Left lung (tissue), 10 donors: Measurements from ENCODE around the gene ARHGEF12. TPM values are rescaled to one million over a fixed set of nuclear protein-coding genes. Genes with fewer than 3 reads are reported as not detected.

ENCODE experiments used
- ATAC-seq: fragments of 200-7000 bp; cut with Tn5 transposase; one replicate; pipeline ENCODE4 v1.9.1; 2020; ENCODE audit warnings: moderate library complexity
- DNase-seq, 4 donors: peaks; one replicate each; pipeline ENCODE4 v3.0.0-alpha.2; 2013 to 2020
- H3K27ac ChIP-seq, 2 donors: fragments of 200-600 bp; sonication (generic) in 1 of 2; one replicate each; pipeline versions ENCODE4 v1.5.0 to v1.8.0; 2020 to 2021
- H3K27me3 ChIP-seq, 2 donors: fragments of 200-600 bp; sonication (generic) in 1 of 2; one replicate each; pipeline versions ENCODE4 v1.5.0 to v1.8.0; 2020 to 2021
- H3K36me3 ChIP-seq, 2 donors: fragments of 200-600 bp; sonication (generic) in 1 of 2; one replicate each; pipeline versions ENCODE4 v1.5.0 to v1.8.0; 2020 to 2021
- H3K4me1 ChIP-seq, 2 donors: fragments of 200-600 bp; one replicate each; pipeline ENCODE4 v1.8.0; 2021
- H3K4me3 ChIP-seq, 2 donors: fragments of 200-600 bp; sonication (generic) in 1 of 2; one replicate each; pipeline versions ENCODE4 v1.5.0 to v1.8.0; 2020 to 2021; ENCODE audit warnings: mild to moderate bottlenecking in 1 of 2
- H3K9me3 ChIP-seq, 2 donors: fragments of 200-600 bp; sonication (generic) in 1 of 2; one replicate each; pipeline versions ENCODE4 v1.5.0 to v1.8.0; 2020 to 2021
- intact Hi-C, 2 donors: fragments of 100-400 bp; cut with DNase I; formaldehyde crosslinking; loops; one replicate each; pipeline versions ENCODE4 v1.11.2 to v1.14.2; 2022
- polyA plus RNA-seq, 6 donors: library from polyadenylated mRNA; unstranded; fragments of 120-200 nt; gene quantifications; one replicate each; pipeline ENCODE4 v1.2.1, GENCODE V29; 2013; ENCODE audit not compliant: insufficient read length in 6 of 6
- total RNA-seq, 2 donors: library from RNA; stranded (reverse); fragmentation: NEBNext Ultra II Directional; extraction: Animal tissue kit (Norgen Biotek cat#: 25700); gene quantifications; one replicate each; pipeline ENCODE4 v1.2.1, GENCODE V29; 2021
- TF ChIP-seq, protein P1 (sequence below), 2 donors: fragments of 200-600 bp; sonication (generic) in 1 of 2; IDR thresholded peaks; one replicate each; pipeline versions ENCODE4 v1.5.0 to v1.8.0; 2021; ENCODE audit warnings: antibody characterized with exemption in 2 of 2
- donor health status: DM: no; HTN: yes; CAD: no.
- donor health status: DM: no; HTN: no; CAD: no.

Gene ARHGEF12
- total and polyA plus RNA-seq, 8 donors, result 91.4 to 109 (median 99.6) TPM

DNA sequence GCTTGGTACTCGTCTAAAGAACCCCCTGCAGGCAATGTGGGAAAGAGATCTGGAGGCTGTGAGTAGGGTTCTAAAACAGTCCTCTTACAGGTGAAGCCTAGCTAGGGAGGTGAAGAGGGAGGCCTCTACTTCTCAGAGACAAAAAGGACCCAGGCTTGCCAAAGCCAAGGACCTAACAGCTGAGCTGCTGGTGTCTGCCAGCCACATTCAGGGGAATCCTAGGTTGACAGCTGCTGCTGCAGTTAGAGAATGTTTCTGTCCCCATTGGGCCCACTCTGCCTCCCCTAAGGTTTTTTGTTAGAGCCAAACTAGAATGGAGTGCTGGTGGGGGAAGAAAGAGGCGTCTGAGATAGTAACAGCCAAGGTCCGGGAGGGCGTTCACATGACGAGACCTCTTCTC lies 37.8 kb upstream of the ARHGEF12 start:
- Histone ChIP-seq H3K4me1 (peaks cover 3 to 5% of the 10 kb centered on the region in 2 donors), H3K27ac (no peak overlapping the region), H3K9me3 (no peaks in the 10 kb centered on the region), H3K27me3 (peaks cover 0 to 41% of the 10 kb centered on the region in 2 donors), H3K4me3 (no peak overlapping the region), H3K36me3 (no peaks in the 10 kb centered on the region)
- intact Hi-C loops, result loop anchor here in 1 of 2 donors (5.0 kb wide), 1 partner anchor 126 kb away; no protein-coding TSS in a partner anchor
- ATAC-seq (no peak), DNase-seq (no peak)
- TF ChIP-seq, protein P1, sequence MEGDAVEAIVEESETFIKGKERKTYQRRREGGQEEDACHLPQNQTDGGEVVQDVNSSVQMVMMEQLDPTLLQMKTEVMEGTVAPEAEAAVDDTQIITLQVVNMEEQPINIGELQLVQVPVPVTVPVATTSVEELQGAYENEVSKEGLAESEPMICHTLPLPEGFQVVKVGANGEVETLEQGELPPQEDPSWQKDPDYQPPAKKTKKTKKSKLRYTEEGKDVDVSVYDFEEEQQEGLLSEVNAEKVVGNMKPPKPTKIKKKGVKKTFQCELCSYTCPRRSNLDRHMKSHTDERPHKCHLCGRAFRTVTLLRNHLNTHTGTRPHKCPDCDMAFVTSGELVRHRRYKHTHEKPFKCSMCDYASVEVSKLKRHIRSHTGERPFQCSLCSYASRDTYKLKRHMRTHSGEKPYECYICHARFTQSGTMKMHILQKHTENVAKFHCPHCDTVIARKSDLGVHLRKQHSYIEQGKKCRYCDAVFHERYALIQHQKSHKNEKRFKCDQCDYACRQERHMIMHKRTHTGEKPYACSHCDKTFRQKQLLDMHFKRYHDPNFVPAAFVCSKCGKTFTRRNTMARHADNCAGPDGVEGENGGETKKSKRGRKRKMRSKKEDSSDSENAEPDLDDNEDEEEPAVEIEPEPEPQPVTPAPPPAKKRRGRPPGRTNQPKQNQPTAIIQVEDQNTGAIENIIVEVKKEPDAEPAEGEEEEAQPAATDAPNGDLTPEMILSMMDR (IDR thresholded peaks at IDR 0.05), result no peak

DNA sequence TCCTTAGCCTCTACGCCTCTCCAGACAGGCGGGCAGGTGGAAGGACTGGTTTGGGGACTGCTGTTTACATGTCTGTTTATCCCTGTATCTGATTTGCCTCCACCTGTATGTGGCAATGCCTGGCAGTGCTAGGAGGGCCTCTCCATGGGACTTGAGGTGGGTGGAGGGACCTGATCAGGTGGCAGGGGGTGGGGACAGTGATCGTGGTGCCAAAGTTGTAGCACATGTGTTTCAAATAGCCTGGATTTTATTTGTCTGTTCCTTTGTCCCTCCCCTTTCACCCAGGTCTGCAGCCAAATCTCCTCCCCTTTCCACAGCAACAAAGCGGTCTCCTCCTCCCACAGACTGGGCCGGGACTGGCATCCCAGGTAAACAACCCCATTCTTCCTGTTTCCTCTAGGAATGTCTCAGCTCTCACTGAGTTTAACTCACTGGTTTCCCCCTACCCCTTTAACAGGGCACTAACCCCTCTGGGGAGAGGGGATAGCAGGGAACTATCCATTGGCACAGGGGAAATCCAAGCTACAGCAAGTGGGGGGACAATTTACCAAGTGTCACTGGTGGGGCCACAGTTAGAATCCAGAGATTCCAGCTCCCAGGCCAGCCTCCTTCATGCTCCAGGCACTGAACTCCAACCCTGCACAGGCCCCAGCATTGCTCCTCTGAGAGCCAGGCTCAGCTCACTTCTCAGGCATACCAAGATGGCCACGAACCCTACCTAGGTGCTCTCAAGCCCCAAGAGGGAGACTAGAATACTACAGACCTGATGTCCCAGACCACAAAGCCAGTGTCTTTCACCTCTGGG lies 34.0 kb upstream of the ARHGEF12 start:
- Histone ChIP-seq H3K4me1 (peaks cover 3 to 5% of the 10 kb centered on the region in 2 donors), H3K27me3 (peaks cover 0 to 18% of the 10 kb centered on the region in 2 donors), H3K36me3 (no peaks in the 10 kb centered on the region), H3K4me3 (no peak overlapping the region), H3K27ac (peak overlapping the region in 1 of 2 donors; percentile 54), H3K9me3 (no peaks in the 10 kb centered on the region)
- DNase-seq, result peak in 3 of 4 donors; percentile 77 to 87 (median 81)
- ATAC-seq, result peak; percentile 79
- TF ChIP-seq, protein P1 (IDR thresholded peaks at IDR 0.05), result no peak
- intact Hi-C loops, result loop anchor here in 1 of 2 donors (5.0 kb wide), 1 partner anchor 65 kb away; no protein-coding TSS in a partner anchor

GRCh38 chr11:120303004-120303637 lies 33.1 kb upstream of the ARHGEF12 start:
- DNase-seq (peak in 2 of 4 donors; percentile 48 to 66), ATAC-seq (peak; percentile 73)
- Histone ChIP-seq H3K9me3 (no peaks in the 10 kb centered on the region), H3K4me1 (peaks cover 3 to 5% of the 10 kb centered on the region in 2 donors), H3K36me3 (no peaks in the 10 kb centered on the region), H3K4me3 (no peak overlapping the region), H3K27ac (no peak overlapping the region), H3K27me3 (peaks cover 0 to 15% of the 10 kb centered on the region in 2 donors)
- intact Hi-C loops, result loop anchor here in 1 of 2 donors (5.0 kb wide), 1 partner anchor 66 kb away; no protein-coding TSS in a partner anchor
- TF ChIP-seq, protein P1 (IDR thresholded peaks at IDR 0.05), result peak; percentile 86 to 87

- Histone ChIP-seq H3K36me3 (no peaks in the 10 kb centered on the region), H3K4me1 (peaks cover 3 to 5% of the 10 kb centered on the region in 2 donors), H3K9me3 (no peaks in the 10 kb centered on the region), H3K4me3 (no peak overlapping the region), H3K27me3 (peaks cover 0 to 12% of the 10 kb centered on the region in 2 donors), H3K27ac (no peak overlapping the region)
- TF ChIP-seq, protein P1 (IDR thresholded peaks at IDR 0.05), result no peak
- ATAC-seq, result peak; percentile 11
- intact Hi-C loops, result loop anchor here in 1 of 2 donors (5.0 kb wide), 1 partner anchor 67 kb away; no protein-coding TSS in a partner anchor
- DNase-seq, result no peak
Observed at GRCh38 chr11:120304526-120304925, 31.7 kb upstream of the ARHGEF12 start.

GRCh38 chr11:120305286-120305685 lies 30.9 kb upstream of the ARHGEF12 start:
- ATAC-seq (no peak), DNase-seq (no peak)
- intact Hi-C loops, result no loop called here
- Histone ChIP-seq H3K36me3 (no peaks in the 10 kb centered on the region), H3K27ac (no peak overlapping the region), H3K4me1 (peaks cover 3% of the 10 kb centered on the region in 2 donors), H3K4me3 (no peak overlapping the region), H3K9me3 (no peaks in the 10 kb centered on the region), H3K27me3 (peaks cover 0 to 11% of the 10 kb centered on the region in 2 donors)
- TF ChIP-seq, protein P1 (IDR thresholded peaks at IDR 0.05), result no peak
